NCI-H82 (cell line): ENCODE data around the gene METAP1.
"Not testable (repeated sequence)": the region's sequence is repeated elsewhere in the genome, so short reads cannot be mapped to it uniquely, and the experiment has no call there.

Experiments
- DNase-seq: peaks from one replicate; lab custom pipeline; 2025; lab: John Stamatoyannopoulos, UW

The METAP1 gene

GRCh38 chr4:98997166-98997565, 1.6 kb downstream of the METAP1 start:
- DNase-seq: no peak

DNA sequence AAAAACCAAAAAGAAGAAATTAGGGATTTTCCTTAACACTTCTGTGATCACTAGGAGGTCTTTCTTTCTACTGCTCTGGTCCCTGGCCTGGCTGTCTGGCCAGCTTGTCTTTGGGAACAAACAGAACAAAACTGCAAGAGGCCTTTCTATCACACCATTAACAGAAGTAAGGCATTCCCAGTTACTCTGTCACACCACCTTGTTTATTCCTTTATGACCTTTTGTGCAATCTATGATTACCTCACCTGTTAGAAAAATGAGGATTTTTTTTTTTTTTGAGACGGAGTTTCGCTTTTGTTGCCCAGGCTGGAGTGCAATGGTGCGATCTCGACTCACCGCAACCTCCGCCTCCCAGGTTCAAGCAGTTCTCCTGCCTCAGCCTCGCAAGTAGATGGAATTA, 3.0 kb downstream of the METAP1 start:
- no peak for DNase-seq

- no peak for DNase-seq
Observed at GRCh38 chr4:99002279-99002678, 6.8 kb downstream of the METAP1 start.

DNA sequence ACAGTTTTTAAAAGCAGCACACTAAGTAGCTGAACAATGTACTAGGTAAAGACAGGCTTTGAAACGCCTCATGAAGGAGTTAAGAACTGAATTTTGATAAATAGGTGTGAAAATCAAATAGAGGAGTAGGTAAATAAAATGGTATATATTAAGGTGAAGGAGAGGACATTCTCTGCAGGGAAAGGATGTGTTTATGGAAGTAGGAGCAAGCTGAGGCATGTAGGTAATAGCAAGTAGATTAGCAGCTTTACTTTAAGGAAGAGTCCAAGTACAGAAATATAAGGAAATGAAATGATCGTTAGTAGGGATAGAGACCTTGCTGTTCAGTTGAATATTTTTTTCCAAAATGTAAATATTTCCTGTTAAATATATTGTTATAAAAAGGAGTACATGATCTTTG, 12.5 kb downstream of the METAP1 start:
- no peak for DNase-seq

DNA sequence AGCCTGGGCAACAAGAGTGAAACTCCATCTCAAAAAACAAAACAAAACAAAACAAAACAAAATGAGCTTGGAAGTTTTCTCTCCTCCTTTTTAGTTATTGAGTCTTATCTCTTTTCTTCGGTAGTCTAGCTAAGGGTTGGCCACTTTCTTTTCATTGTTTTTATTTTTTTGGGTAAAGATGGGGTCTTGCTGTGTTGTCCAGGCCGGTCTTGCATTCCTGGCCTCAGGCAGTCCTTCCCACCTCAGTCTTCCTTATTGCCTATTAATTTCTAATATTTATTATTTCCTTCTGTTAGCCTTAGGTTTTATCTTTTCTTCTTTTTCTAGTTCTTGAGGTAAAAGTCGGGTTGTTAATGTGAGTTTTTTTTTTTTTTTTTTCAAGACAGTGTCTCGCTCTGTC, 16.4 kb downstream of the METAP1 start:
- no peak for DNase-seq

DNA sequence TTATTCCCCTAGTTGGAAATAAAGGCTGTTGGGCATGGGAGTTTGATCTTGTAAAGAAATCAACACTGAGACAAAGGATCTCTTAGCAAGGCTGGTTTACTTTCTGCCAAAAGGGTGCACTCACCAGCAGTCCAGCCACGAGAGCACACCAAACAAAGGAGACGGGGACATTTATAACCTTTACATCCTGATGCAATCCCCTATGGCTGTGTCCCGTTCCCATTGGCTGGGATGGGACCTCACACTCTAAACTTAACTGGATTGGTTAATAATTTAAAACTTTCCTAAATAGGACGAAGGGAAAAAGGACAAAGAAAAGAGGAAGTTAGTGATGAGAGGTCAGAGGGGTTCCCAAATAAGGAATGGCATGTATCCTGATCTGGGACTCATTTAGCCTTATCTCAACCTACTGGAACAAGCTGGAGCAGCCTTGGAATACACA, 17.9 kb downstream of the METAP1 start:
- DNase-seq: no peak

DNA sequence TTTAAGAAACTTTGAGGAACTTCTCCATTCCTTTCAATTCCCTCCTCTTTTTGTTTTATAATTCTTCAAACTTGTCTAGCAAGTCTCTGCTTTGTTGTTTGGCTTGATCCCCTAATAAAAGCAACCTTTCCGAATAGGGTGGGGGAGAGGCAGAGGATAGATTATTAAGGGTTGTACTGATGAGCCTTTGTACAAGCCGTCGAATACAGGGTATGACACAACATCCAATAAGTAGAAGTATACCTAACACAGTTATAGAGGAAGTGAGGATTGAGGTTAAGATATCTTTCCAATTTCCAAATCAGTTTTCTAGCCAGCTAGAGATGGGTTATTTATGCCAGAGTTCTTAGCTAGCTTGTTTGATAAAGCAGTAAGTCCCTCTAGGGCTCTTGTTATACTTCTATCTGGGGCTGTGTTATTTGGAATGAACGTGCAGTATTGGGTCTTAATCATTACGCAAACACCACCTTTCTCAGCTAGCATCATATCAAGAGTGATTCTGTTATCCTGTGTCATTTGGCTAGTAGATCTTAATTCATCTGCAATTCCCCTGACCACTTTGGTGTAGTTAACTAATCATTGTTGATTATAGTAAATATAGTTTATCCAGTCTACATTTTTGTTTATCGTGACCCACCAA, 18.5 kb downstream of the METAP1 start:
- no peak for DNase-seq

DNA sequence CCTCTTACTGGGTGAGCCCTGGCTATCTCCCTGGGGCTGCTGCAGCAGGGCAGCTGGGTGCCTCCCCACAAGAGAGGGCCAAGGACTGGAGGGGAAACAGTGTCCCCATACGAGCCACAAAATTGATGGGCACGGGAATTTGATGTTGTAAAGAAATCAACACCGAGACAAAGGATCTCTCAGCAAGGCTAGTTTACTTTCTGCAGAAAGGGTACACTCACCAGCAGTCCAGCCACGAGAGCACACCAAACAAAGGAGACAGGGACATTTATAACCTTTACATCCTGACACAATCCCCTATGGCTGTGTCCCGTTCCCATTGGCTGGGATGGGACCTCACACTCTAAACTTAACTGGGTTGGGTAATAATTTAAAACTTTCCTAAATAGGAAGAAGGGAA, 25.9 kb downstream of the METAP1 start:
- DNase-seq: no peak

GRCh38 chr4:99022566-99022965, 27.0 kb downstream of the METAP1 start:
- DNase-seq: no peak

DNA sequence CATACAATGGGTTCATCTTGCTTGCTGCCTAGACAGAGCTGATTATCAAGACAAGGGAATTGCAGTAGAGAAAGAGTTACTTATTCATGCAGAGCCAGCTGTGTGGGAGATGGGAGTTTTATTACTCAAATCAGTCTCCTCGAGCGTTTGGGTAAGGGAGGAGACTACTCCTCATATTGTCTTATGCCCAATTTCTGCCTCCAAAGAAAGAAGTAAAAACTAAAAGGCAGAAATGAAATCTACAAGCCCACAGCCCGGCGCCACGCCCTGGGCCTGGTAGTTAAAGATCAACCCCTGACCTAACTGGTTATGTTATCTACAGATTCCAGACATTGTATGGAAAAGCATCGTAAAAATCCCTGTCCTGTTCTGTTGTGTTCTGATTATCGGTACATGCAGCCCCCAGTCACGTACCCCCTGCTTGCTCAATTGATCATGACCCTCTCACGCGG, 28.3 kb downstream of the METAP1 start:
- DNase-seq: not testable (repeated sequence)

- DNase-seq: peak; percentile 79
Observed at GRCh38 chr4:99024481-99025275, 29.2 kb downstream of the METAP1 start.

DNA sequence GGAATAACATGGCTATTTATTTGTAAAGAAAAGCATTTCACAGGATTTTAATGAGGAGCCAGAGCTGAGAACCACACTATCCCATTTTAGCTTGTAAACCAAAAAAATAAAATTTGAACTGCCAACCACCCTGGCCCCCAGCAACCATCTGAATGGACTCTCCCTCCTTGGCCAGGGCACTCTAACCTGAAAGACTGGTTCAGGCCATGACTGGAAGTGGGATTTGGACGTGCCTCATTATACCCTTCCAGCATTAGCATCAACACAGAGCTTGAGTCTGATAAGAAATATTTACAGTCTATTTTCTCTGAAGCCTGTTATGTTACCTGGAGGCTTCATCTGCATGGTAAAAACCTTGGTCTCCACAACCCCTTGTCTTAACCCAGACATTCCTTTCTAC, 30.0 kb downstream of the METAP1 start:
- DNase-seq: no peak

DNA sequence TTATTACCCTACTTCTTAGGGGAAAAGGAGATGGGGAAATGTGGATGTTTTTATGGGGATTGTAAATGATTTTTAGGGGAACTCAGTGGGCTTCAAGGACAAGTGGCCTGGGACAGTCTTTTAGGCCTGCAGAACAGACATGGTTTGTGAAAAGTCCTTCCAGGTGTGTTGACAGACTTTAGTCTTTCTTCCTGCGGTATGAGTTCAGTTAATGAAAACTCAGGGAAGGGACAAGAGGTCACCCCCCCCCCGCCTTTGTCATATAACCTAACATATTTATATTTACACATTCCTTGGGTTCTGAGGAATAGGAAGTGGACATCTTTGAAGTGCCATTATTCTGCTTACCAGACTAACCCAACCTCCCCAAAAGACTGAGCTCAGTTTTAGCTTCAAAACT, 31.8 kb downstream of the METAP1 start:
- DNase-seq: no peak

GRCh38 chr4:99028187-99028586, 32.7 kb downstream of the METAP1 start:
- no peak for DNase-seq

DNA sequence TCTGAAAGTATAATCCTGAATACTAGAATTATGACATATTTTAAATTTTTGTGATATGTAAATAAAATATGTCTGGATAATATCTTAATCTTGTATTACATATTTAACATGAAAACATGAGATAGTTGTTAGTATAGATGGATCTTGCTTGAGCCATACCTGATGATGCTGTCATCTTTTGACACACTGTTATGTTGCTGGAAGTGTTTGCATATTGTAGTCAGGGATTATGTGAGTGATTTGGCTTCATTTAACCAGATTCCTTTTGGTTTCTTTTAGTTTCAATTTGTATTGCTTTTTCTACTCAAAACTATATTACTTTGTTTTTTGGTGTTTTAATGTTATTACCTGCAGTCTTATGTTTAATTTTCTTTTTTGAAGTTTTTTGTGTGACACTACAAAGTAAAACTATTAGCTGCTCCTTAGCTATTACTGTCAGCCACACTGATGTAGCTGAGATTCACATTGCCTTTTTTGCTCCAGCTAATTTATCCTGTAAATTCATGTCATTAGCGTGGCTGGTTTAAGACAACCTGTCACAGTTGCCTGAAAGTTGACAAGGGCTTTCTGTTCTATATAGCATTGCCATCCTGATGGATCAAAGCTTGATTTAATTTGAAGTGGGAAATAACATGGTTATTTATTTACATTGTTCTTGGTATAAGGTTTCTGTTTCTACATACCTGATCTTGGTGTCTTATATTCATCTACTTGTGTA, 33.7 kb downstream of the METAP1 start:
- DNase-seq: no peak

GRCh38 chr4:99029852-99030251, 34.3 kb downstream of the METAP1 start:
- no peak for DNase-seq

- no peak for DNase-seq
Observed at GRCh38 chr4:99033956-99034355, 38.4 kb downstream of the METAP1 start.

GRCh38 chr4:99038213-99038612, 42.7 kb downstream of the METAP1 start:
- DNase-seq: no peak

DNA sequence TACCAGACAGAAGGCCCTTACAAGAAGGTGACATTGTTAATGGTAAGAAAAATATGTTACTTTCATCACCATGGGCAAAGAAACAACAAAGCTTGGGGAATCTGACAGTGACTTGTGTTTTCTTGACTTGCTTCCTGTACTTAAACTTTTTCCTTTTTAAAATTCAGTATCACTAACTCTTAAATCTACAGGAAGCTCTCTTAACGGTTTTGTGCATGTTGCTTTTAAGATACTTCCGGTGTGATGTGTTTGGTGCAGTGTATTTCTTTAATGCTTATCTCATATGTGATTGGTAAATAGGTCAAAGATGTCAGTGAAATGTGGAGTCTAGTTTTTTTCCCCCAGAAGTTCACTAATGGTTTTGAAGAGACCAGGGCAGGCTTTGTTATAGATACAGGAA, 47.8 kb downstream of the METAP1 start:
- no peak for DNase-seq

DNA sequence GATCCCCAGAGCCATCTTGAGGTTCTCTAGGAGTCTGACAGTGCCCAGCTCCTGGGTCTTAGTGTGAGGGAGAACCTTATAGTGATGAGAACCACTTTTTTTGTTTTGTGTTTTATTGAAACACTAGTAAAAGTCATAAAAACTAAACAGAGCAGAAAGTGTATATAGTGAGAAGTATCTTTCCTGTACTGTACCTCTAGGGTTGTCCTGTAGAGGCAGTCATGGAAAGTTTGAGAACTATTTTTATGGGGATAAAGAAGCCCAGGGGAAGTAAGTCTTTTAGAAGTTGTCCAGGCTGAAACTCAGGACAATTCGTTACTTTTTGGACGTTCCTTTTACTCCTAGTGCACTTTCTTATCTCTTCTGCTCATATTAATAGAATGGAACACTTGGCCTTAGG, 52.2 kb downstream of the METAP1 start:
- DNase-seq: no peak

DNA sequence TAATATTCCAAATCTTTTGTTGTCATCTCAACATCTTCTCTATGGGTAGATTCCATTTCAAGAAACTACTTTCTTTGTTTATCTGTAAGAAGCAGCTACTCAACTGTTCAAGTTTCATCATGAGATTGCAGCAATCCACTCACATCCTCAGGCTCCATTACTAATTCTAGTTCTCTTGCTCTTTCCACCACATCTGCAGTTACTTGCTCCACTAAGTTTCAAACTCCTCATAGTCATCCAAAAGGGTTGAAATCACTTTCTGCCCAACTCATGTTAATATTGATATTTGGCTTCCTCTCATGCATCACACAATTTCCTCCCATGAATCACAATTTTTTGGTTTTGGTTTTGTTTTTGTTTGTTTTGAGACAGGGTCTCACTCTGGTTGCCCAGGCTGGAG, 57.4 kb downstream of the METAP1 start:
- no peak for DNase-seq

GRCh38 chr4:99054428-99054994, 59.0 kb downstream of the METAP1 start:
- DNase-seq: no peak

GRCh38 chr4:99058228-99058627, 62.7 kb downstream of the METAP1 start:
- no peak for DNase-seq
